ENCODE data around the gene SIRPB2. TPM values are rescaled to one million over a fixed set of nuclear protein-coding genes. Genes with fewer than 3 reads are reported as not detected.

The SIRPB2 gene
- total RNA-seq, 4 donors from 2014 or later = under 0.01 to 2.9 (median 1.7) TPM; not detected in 1

- Histone ChIP-seq H3K4me1 (no peaks in the 10 kb centered on the region), H3K27me3 (no peaks in the 10 kb centered on the region), H3K36me3 (no peaks in the 10 kb centered on the region), H3K27ac (no peak overlapping the region), H3K9me3 (no peaks in the 10 kb centered on the region), H3K4me3 (no peak overlapping the region)
- DNase-seq = no peak
- intact Hi-C loops (cut with DNase I; ENCODE audit: low total_unique reads) = no loop called here
- TF ChIP-seq CTCF (IDR thresholded peaks at IDR 0.05) (no peak), POLR2A (IDR thresholded peaks at IDR 0.05) (no peak)
Observed at GRCh38 chr20:1526896-1527295, 35.7 kb upstream of the SIRPB2 start.

GRCh38 chr20:1526310-1526709 lies 35.1 kb upstream of the SIRPB2 start:
- Histone ChIP-seq H3K27me3 (no peaks in the 10 kb centered on the region), H3K27ac (no peak overlapping the region), H3K36me3 (no peaks in the 10 kb centered on the region), H3K9me3 (no peaks in the 10 kb centered on the region), H3K4me1 (no peaks in the 10 kb centered on the region), H3K4me3 (no peak overlapping the region)
- DNase-seq = no peak
- no peak for TF ChIP-seq CTCF (IDR thresholded peaks at IDR 0.05)
- intact Hi-C loops (cut with DNase I; ENCODE audit: low total_unique reads) = no loop called here

- Histone ChIP-seq H3K27ac (no peak overlapping the region), H3K9me3 (no peaks in the 10 kb centered on the region), H3K4me1 (no peaks in the 10 kb centered on the region), H3K4me3 (no peak overlapping the region), H3K36me3 (no peaks in the 10 kb centered on the region), H3K27me3 (no peaks in the 10 kb centered on the region)
- no peak for DNase-seq
- TF ChIP-seq POLR2A (IDR thresholded peaks at IDR 0.05) (no peak), CTCF (IDR thresholded peaks at IDR 0.05) (no peak)
- intact Hi-C loops (cut with DNase I; ENCODE audit: low total_unique reads) = no loop called here
Observed at GRCh38 chr20:1524004-1524403, 32.8 kb upstream of the SIRPB2 start.

GRCh38 chr20:1517010-1517409 lies 25.8 kb upstream of the SIRPB2 start:
- intact Hi-C loops (cut with DNase I; ENCODE audit: low total_unique reads) = no loop called here
- DNase-seq = no peak
- Histone ChIP-seq H3K4me3 (no peak overlapping the region), H3K27ac (no peak overlapping the region), H3K4me1 (no peaks in the 10 kb centered on the region), H3K36me3 (no peaks in the 10 kb centered on the region), H3K9me3 (no peaks in the 10 kb centered on the region), H3K27me3 (no peaks in the 10 kb centered on the region)
- TF ChIP-seq POLR2A (IDR thresholded peaks at IDR 0.05) (no peak), CTCF (IDR thresholded peaks at IDR 0.05) (no peak)

- no peak for DNase-seq
- intact Hi-C loops (cut with DNase I; ENCODE audit: low total_unique reads) = no loop called here
- Histone ChIP-seq H3K27me3 (no peaks in the 10 kb centered on the region), H3K27ac (no peak overlapping the region), H3K36me3 (no peaks in the 10 kb centered on the region), H3K4me1 (no peaks in the 10 kb centered on the region), H3K9me3 (no peaks in the 10 kb centered on the region), H3K4me3 (no peak overlapping the region)
- TF ChIP-seq POLR2A (IDR thresholded peaks at IDR 0.05) (no peak), CTCF (IDR thresholded peaks at IDR 0.05) (no peak)
Observed at GRCh38 chr20:1513801-1514200, 22.6 kb upstream of the SIRPB2 start.
